NCI-H446 (cell line): ENCODE data around the gene TRIM63.

Experiments used
- DNase-seq, 2 experiments: peaks; one replicate each; lab custom pipeline; 2025; lab: John Stamatoyannopoulos, UW

Gene TRIM63

GRCh38 chr1:26084844-26085243 lies 17.4 kb upstream of the TRIM63 start:
- no peak for DNase-seq

- DNase-seq = no peak
Measured at GRCh38 chr1:26084091-26084561, 16.7 kb upstream of the TRIM63 start.

- no peak for DNase-seq
Measured at GRCh38 chr1:26083208-26083607, 15.8 kb upstream of the TRIM63 start.

- DNase-seq = no peak
Measured at GRCh38 chr1:26082020-26082350, 14.6 kb upstream of the TRIM63 start.

- DNase-seq = no peak
Measured at GRCh38 chr1:26081267-26082019, 14.0 kb upstream of the TRIM63 start.

GRCh38 chr1:26079960-26080814 lies 12.8 kb upstream of the TRIM63 start:
- no peak for DNase-seq

GRCh38 chr1:26079178-26079563 lies 11.7 kb upstream of the TRIM63 start:
- no peak for DNase-seq

GRCh38 chr1:26078286-26079177 lies 11.1 kb upstream of the TRIM63 start:
- no peak for DNase-seq

- DNase-seq = no peak
Measured at GRCh38 chr1:26077524-26077923, 10.1 kb upstream of the TRIM63 start.

- no peak for DNase-seq
Measured at GRCh38 chr1:26075421-26076144, 8.2 kb upstream of the TRIM63 start.

GRCh38 chr1:26072305-26072704 lies 4.9 kb upstream of the TRIM63 start:
- DNase-seq = no peak

GRCh38 chr1:26070963-26071342 lies 3.5 kb upstream of the TRIM63 start:
- no peak for DNase-seq

GRCh38 chr1:26070296-26070962 lies 3.0 kb upstream of the TRIM63 start:
- DNase-seq = no peak

- DNase-seq = no peak
Measured at GRCh38 chr1:26069941-26070295, 2.5 kb upstream of the TRIM63 start.

- DNase-seq = no peak
Measured at GRCh38 chr1:26066857-26067256, 573 bp downstream of the TRIM63 start.

GRCh38 chr1:26066160-26066559 lies 1.3 kb downstream of the TRIM63 start:
- DNase-seq = no peak

- no peak for DNase-seq
Measured at GRCh38 chr1:26064553-26064952, 2.9 kb downstream of the TRIM63 start.

- no peak for DNase-seq
Measured at GRCh38 chr1:26060832-26061574, 6.4 kb downstream of the TRIM63 start.

- DNase-seq = no peak
Measured at GRCh38 chr1:26059906-26060305, 7.5 kb downstream of the TRIM63 start.

- DNase-seq = no peak
Measured at GRCh38 chr1:26058052-26058595, 9.3 kb downstream of the TRIM63 start.
